Measurements from ENCODE around the gene EIF5A2. TPM values are rescaled to one million over a fixed set of nuclear protein-coding genes. Genes with fewer than 3 reads are reported as not detected.

Gene EIF5A2
- total RNA-seq (2022; extraction: Qiagen RNA extraction), result 8.8 to 16.4 TPM (median 14.1 TPM) in 5 replicates

DNA sequence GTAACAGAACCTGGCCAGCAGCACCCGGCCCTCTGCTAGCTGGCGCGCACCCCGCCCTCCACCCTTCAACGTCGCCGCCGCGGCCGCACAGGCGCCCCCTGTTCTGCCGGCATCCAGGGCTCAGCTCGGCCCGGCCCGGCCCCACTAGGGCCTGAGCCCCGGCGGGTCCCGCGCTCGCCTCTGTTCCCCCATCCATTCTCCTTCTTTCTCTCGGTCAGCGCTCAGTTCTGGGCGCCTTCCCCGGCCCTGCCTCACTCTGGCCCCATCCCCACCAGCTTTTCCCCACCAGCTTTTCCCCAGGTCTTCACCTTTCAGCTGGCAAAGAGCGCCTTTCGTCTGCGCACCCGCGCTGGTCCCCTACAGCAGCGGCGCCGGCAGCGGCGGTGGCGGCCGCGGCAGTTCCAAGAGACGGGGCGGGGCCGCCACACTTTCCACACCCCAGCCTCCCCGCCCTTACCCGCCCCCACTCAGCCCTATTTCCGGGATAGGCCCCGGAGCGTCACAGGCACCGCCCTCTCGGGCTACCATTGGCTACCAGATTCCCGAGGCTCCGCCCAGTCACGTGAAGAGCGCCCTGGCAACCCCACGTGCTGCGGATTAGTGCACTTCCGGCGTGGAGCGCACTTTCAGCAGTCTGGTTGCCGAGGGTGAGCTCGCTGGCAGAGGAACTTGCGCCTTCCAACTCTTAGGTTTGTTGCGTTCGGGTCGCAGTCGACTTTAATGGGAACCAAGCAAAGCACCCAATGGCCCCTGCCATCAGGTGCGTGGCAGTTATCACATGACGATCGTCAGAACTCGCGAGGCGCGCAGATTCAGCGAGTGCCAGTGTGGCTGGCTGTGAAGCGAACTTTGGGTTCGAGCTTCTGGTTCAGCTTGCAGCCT, at the start of gene EIF5A2:
Gene EIF5A2, minus strand, starts transcription at position 403 of the 882 bp plus-strand sequence. CDS start 831 bp downstream, outside the sequence.

DNA sequence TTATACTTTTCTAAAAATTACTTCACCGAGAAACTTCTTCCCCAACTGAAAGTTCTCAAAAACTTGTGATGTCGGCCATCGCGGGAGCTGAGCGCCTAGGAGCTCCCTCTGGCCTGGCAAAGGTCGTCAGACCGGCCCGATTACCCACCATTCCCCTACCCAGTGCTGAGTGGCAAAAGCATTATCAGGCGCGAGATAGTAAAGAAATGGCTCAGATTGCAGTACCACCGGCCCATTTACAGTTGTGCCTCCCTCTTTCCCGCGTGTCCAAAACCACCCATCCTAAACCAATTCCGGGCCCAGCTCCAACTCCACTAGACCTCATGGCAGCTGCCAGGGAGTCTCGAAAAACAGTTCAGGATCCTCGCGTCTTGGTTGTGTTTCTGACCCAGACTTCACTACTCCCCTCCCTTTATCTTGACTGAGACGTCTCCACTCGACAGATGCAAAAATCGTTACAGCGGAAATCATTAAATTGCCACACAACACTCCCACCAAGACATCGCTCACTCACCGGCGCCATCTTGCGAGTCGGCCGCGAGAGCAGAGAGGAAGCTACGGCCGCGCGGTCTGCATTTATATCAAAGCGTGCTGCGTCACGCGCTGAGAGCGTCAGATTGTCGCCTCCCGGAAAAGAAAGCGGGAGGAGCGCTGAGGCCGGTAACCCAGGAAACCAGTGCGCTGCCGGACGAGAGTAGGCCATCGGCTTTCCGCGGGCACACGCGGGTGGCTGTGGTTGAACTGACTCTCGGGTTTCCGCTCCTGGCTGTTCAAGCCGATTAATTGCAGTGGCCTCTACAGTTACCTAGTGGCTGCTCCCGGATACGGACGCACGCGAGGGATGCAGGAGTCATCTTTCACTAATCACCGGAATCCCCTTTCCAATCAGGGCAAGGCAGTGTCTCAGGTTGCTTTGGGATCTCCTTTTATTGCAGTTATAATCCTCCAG, 38.5 kb downstream of the EIF5A2 start, which contains the start of gene RPL22L1:
Gene RPL22L1, minus strand, starts transcription at position 551 of the 949 bp plus-strand sequence. Its CDS starts 28 bp downstream, at position 523.

Other genes with a start within 250 kb of the EIF5A2 start
- gene RPL22L1, start 38.4 kb downstream of the EIF5A2 start, total RNA-seq (2022; extraction: Qiagen RNA extraction), result 207 to 270 TPM (median 235 TPM) in 5 replicates
- gene SLC2A2, start 118.1 kb upstream of the EIF5A2 start, total RNA-seq (2022; extraction: Qiagen RNA extraction), result not detected in 5 replicates

Data from A549 treated with dexamethasone at 1 μM for 4 hours (cell line).